DMS153 (cell line): ENCODE data around the gene GTF2E1.

ENCODE experiments used
- DNase-seq: peaks from one replicate; lab custom pipeline; 2025; lab: John Stamatoyannopoulos, UW

Gene GTF2E1

DNA sequence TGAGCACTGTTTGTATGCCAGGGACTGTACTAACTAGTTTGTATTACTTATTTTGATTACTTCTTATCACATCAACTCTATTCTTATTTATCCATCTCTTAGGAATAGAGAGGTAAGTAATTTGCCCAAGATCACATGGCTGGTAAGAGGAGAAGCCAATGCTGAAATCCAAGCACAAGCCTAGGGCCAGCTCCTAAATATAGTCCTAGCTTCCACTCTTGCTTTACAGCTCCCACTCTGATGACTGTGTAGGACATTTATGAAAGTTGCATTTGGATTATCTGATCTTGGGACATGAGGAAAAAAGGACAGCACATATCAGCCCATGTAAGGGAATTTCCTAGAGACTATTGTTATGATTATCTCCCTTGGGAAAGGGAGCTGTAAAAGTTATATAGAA lies 58.1 kb downstream of the GTF2E1 start:
- no peak for DNase-seq

GRCh38 chr3:120801484-120801883 lies 58.9 kb downstream of the GTF2E1 start:
- DNase-seq = no peak

DNA sequence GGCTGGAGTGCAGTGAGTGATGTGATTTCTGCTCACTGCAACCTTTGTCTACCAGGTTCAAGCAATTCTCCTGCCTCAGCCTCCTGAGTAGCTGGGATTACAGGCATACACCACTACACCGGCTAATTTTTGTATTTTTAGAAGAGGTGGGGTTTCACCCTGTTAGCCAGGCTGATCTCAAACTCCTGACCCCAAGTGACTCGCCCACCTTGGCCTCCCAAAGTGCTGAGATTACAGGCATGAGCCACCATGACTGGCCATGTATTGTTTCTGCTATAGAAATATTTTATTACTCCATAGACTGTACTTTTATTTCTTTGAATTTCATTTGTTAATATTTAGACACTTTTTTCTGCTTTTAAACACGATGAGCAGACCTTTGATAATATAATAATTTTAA lies 60.4 kb downstream of the GTF2E1 start:
- no peak for DNase-seq

DNA sequence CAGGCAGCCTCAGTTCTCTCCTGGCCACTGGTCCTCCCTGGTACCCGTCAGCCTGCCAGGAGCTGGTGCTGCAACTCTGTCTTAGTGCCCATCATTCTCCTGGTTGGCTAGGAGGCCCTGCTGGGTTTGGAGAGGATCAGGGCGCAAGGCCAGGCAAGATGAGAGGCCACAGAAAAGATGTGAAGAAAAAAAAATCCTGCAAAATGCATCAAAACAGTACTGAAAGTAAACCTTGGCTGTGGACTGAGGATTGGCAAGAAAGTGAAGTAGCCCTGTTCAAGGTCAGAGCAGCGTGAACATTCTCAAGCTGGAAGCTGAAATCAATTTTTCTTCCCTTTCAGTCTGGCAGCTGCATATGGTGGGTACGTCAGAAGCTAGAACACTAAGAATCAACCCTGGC lies 74.2 kb downstream of the GTF2E1 start:
- no peak for DNase-seq

DNA sequence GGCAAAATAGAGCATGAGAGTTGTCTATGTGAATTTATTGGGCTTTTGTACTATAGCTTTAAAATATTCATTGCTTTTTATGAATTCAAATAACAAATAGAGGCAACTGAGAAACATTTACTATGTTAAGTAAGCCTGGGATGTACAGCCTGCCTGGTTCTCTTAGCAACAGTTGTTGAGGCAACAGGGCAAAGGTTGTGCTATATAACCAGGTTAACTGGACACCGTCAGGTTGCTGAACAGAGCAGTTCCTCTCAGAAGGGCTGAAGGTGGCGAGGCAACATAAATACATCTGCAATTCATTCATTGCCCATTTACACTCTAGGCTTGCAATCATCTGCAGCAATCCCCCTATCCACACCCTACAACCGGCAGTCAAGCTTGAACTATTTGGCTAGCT lies 78.2 kb downstream of the GTF2E1 start:
- DNase-seq = no peak

GRCh38 chr3:120821426-120821825 lies 78.9 kb downstream of the GTF2E1 start:
- no peak for DNase-seq

DNA sequence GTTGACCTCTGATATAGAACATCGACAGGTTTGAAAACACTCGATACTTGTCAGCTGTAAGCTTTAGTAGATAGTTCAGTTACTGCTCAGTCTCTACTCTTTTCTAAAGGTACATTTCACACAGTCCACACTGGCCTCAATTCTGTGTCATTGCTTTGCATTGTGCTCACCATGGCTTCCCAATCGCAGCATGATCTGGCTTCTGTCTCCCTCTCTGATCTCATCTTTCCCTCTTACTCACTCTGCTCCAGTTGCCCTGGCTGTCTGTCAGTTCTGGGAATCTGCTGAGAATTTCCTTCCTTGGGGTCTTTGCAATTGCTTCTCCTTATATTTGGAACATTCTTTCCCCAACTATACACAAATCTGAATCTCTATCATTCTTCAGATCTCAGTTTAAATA lies 80.6 kb downstream of the GTF2E1 start:
- DNase-seq = no peak

DNA sequence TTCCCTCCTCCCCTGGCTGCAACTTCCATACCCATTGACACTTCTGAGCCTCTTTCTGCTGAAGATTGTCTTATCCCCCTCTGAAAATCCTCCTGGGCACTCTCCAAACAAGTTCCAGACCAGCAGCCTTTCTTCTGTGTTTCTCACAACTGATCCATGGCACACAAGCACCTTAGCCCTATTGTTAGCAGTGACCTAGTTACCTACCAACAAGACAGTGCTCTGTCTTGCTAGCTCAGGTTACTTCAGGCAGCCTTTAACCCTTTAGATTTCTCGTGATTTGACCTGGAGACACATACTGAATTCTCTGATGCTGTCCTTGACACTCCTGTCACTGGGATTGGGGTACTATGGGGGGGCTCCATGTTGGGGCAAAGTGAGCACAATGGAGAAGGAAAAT lies 82.1 kb downstream of the GTF2E1 start:
- no peak for DNase-seq

GRCh38 chr3:120828796-120829195 lies 86.3 kb downstream of the GTF2E1 start:
- no peak for DNase-seq

DNA sequence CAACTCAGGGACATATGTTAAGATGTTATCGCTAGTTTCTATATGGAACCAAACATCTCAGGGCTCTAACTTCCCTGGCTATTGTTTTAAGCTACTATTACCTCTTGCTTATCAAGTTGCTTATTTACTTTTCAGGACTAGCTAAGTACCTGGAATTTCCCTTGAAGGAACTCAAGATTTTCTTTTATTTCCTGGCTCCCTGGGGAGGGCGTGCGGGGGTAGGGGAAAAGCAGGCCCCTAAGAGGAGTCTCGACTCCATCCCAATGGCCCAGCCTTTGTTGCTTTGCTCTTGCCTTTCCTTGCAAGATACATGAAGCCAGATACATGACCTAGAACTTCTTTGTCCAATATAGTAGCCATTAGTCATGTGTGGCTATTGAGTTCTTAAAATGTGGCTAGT lies 88.5 kb downstream of the GTF2E1 start:
- DNase-seq = no peak
